Central memory CD8-positive, alpha-beta T cell (primary cell): ENCODE data around the gene YKT6.
"Not testable (repeated sequence)": the region's sequence is repeated elsewhere in the genome, so short reads cannot be mapped to it uniquely, and the experiment has no call there.

Experiments used
- ATAC-seq: fragments of 150-1000 bp; cut with Tn5 transposase; replicated peaks from 2 replicates; pipeline ENCODE4 v1.10.0; 2022; ENCODE audit warnings: mild to moderate bottlenecking, moderate FRiP score, moderate number of reproducible peaks; ENCODE audit not compliant: poor library complexity, severe bottlenecking; ENCODE audit errors: extremely low read depth
- DNase-seq, 2 donors: peaks; one replicate each; pipeline ENCODE4 v3.0.0; 2021; ENCODE audit warnings: low spot score in 2 of 2
- H3K27ac Mint-ChIP-seq: one replicate; pipeline ENCODE4 v1.8.0; 2022; ENCODE audit warnings: low read depth, mild to moderate bottlenecking, moderate library complexity, mixed read lengths
- H3K27me3 Mint-ChIP-seq: one replicate; pipeline ENCODE4 v1.8.0; 2022; ENCODE audit warnings: mixed read lengths
- H3K36me3 Mint-ChIP-seq: one replicate; pipeline ENCODE4 v1.8.0; 2022; ENCODE audit warnings: mild to moderate bottlenecking, moderate library complexity, mixed read lengths; ENCODE audit not compliant: insufficient read depth
- H3K4me1 Mint-ChIP-seq: one replicate; pipeline ENCODE4 v1.8.0; 2022; ENCODE audit warnings: mixed read lengths
- H3K4me3 Mint-ChIP-seq: one replicate; pipeline ENCODE4 v1.8.0; 2022; ENCODE audit warnings: mild to moderate bottlenecking, moderate library complexity, mixed read lengths
- H3K9me3 Mint-ChIP-seq: one replicate; pipeline ENCODE4 v1.8.0; 2022; ENCODE audit warnings: mixed read lengths

YKT6 gene

DNA sequence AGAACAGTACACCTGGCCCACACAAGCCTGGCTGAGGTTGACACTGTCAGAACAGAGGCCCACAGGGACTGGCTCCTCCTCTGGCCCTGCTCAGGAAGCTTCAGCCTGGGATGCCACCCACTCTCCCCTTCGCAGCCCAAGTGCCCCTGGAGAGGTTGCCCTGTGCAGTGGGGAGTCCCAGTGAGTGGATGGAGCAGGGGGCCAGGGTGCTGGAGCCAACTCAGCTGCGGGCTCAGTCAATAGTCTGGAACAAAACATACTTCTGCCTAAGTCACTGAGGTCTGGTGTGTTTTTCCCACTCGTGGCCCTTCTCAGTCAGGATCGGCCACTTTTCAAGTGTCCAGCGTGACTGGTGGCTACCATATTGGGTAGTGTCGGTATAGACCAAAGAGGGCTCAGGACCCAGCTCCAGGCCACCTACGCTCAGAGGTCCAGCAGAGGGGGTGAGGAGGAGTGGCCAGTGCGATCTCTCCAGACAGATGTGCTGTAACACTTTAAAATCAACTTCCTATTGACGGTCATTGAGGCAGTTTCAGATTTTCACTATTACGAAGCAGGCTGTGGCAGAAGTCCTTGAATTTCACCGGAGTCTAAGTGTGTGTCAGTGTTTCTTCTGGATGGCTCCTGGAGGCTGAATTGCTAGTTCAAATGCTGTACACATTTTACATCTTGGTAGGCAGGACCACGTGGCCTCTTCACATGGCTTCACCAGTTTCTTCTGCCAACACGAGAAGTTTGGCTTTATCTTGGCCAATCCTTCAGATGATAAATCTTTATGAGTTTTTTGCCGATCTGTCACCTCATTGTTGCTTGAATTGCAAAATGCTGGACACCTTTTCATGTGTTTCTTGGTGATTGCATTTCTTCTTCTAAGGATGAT lies 10.5 kb upstream of the YKT6 start:
- no peaks in the 10 kb centered on the region for H3K9me3 Mint-ChIP-seq
- H3K4me1 Mint-ChIP-seq, result no peaks in the 10 kb centered on the region
- ATAC-seq (no peak), DNase-seq (no peak)
- peaks cover 43% of the 10 kb centered on the region for H3K27me3 Mint-ChIP-seq
- no peak overlapping the region for H3K4me3 Mint-ChIP-seq
- H3K27ac Mint-ChIP-seq, result no peak overlapping the region
- no peaks in the 10 kb centered on the region for H3K36me3 Mint-ChIP-seq

DNA sequence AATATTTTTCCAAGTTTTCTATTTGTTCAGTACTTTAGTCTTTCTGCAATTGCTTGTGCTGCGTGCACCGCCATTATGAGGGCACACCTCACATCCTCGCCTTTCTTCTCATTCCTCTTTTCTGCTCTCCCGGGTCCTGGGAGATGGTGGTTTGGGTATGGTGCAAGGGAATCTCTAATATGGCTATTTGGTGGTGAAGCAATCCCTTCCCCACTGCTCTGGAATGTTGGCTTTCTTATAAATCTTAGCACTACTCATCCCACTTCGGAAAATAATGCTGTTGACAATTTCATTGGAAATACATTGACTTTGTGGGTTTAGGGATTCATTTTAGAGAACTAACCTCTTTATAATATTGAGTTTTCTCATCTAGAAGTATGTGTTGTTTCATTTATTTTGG lies 9.6 kb upstream of the YKT6 start:
- no peak overlapping the region for H3K27ac Mint-ChIP-seq

DNA sequence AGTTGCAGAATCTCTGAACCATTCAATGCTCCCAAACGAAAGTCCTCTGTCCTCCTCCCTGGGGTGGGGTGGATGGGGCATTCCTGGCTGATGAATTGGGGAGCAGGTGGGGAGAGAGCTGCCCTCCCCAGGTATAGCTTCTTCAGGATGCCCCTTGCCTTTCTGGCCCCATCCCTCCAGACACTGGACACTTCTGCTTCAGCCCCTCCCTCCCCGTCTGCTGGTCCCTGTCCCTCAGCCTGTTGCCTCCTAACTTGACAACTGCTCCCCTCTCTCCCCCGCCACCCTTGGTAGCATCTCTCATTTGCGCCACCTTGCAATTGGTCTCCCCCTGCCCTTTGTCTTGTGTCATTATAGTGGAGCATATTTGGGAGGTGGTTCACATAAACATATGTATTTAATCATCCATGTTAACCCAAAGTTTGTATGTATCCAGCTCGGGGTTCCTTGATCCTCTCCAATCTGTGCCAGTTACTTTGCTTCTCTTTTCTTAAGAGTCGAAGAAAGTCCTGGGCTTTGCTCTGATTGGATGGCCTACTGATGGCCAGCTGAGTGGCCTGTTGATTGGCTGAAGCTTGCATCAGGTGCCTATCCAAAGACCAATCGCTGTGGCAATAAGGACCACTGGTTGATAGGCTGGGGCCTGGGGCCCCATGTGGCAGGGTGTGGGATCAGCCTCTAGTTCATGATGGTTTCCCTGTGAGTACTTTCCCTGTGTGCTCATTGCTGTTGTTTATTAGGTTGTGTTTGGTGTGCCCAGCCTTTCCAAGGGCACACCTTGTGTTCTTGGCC lies 7.6 kb upstream of the YKT6 start:
- Mint-ChIP-seq H3K27me3 (peaks cover 55% of the 10 kb centered on the region), H3K9me3 (no peaks in the 10 kb centered on the region), H3K4me3 (no peak overlapping the region), H3K36me3 (no peaks in the 10 kb centered on the region), H3K4me1 (no peaks in the 10 kb centered on the region), H3K27ac (no peak overlapping the region)
- ATAC-seq, result no peak
- DNase-seq, result no peak

More for the DNA sequence above, 9.6 kb upstream of the YKT6 start:
- H3K9me3 Mint-ChIP-seq, result no peaks in the 10 kb centered on the region
- no peak overlapping the region for H3K4me3 Mint-ChIP-seq
- DNase-seq (no peak), ATAC-seq (no peak)
- no peaks in the 10 kb centered on the region for H3K36me3 Mint-ChIP-seq
- no peaks in the 10 kb centered on the region for H3K4me1 Mint-ChIP-seq
- H3K27me3 Mint-ChIP-seq, result peaks cover 43% of the 10 kb centered on the region

DNA sequence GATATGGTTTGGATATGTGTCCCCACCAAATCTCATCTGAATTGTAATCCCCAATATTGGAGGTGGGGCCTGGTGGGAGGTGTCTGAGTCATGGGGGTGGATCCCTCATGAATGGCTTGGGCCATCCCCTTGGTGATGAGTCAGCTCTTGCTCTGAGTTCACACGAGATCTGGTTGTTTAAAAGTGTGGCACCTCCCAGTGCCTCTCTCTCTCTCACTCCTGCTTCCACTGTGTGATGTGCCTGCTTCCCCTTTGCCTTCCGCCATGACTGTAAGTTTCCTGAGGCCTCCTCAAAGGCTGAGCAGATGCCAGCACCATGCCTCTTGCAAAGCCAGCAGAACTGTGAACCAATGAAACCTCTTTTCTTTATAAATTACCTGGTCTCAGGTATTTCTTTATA lies 6.7 kb upstream of the YKT6 start:
- Mint-ChIP-seq H3K36me3 (no peaks in the 10 kb centered on the region), H3K27me3 (peaks cover 55% of the 10 kb centered on the region), H3K4me3 (no peak overlapping the region), H3K27ac (no peak overlapping the region), H3K9me3 (no peaks in the 10 kb centered on the region), H3K4me1 (no peaks in the 10 kb centered on the region)
- DNase-seq, result no peak
- no peak for ATAC-seq

DNA sequence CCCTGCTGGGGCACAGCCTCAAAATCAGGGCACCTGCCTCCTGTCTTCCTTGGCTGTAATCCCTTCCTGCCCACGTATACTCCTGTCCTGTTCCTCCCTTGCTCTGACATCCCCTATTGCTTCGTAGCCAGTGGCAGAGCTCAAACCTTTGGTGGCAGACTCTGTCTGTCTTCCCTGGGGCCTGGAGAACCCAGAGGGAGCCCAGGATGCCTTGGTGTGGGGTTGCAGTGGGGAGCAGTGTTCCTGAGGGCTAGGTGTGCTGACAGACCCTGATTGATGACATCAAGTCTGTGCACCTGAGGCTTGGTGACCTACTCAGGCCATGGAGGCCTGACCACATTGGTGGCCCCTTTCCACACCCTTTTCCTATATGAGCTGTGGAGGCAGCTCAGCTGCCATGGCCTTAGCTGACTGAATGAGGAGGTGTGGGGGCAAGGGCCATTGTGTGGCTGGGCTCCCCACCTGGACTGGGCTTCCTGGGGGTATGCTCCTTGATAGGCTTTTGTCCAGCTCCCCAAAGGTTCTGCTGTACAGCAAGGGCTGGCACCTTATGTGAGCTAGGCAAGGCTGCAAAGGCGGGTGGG lies 6.1 kb upstream of the YKT6 start:
- Mint-ChIP-seq H3K36me3 (no peaks in the 10 kb centered on the region), H3K4me3 (no peak overlapping the region), H3K27me3 (peaks cover 55% of the 10 kb centered on the region)

DNA sequence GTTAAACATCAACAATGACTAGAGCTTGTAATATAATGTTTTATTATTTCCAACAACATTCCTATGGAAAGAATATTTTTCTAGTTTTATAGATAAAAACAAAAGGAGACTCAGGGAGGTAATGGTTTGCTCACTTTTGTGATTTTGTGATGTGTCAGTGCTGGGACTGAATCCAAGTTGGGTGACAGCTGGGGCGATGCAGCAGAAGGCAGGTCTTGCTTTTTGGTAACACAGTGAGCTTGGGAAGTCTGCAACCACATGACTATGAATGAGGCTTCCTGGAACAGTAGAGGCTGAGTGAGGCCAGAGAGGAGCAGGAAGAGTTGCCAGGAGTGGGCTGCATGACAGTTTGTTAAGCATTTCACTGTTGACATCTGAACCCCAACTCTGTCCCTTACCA lies 4.9 kb upstream of the YKT6 start:
- DNase-seq, result no peak
- ATAC-seq, result no peak
- Mint-ChIP-seq H3K27me3 (peaks cover 46% of the 10 kb centered on the region), H3K9me3 (no peaks in the 10 kb centered on the region), H3K27ac (no peak overlapping the region), H3K4me1 (no peaks in the 10 kb centered on the region), H3K4me3 (no peak overlapping the region), H3K36me3 (no peaks in the 10 kb centered on the region)

More for the DNA sequence above, 6.1 kb upstream of the YKT6 start:
- no peaks in the 10 kb centered on the region for H3K4me1 Mint-ChIP-seq
- ATAC-seq (no peak), DNase-seq (no peak)
- no peak overlapping the region for H3K27ac Mint-ChIP-seq
- H3K9me3 Mint-ChIP-seq, result no peaks in the 10 kb centered on the region

DNA sequence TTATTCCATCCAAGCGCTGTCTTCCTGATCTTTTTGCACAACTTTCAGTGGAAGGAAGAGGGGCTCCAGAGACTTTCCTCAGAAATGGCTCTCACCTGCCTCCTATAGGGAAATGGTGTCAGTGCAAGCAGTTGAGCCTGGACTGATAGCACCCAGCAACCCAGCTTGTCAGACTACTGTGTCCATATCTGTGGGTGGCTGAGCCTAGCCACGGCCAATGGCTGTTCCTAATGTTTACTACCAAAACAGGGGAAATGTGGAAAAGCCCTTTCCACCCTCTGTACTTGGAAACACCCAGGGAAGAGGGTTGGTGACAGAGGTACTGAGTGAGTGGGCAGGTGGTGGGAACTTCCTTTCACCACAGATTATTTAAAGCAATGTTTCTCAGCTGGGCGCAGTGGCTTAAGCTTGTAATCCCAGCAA lies 4.3 kb upstream of the YKT6 start:
- no peak overlapping the region for H3K4me3 Mint-ChIP-seq
- H3K36me3 Mint-ChIP-seq, result no peaks in the 10 kb centered on the region
- no peak overlapping the region for H3K27ac Mint-ChIP-seq
- H3K9me3 Mint-ChIP-seq, result no peaks in the 10 kb centered on the region
- DNase-seq (no peak), ATAC-seq (no peak)
- H3K4me1 Mint-ChIP-seq, result peaks cover 1% of the 10 kb centered on the region
- peaks cover 41% of the 10 kb centered on the region for H3K27me3 Mint-ChIP-seq

DNA sequence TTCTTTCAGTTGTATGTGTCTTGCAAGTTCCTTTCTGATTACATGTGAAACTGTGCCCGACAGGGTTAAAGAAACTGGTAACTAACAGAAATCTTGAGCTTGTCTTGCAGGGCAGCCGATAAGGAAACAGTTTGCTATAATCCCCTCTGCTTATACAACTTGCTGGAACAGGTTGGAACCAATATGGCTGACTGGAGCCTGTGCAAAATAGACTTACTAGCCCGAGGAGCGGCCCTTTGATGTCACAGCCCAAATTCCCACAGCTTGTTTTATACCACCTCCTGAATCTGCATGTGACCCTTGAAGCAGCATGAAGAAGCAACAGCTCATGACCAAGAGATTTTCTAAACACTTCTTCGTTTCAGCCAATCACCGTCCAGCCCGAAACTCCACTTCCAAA lies 3.3 kb upstream of the YKT6 start:
- no peak for DNase-seq
- H3K9me3 Mint-ChIP-seq, result no peaks in the 10 kb centered on the region
- peaks cover 11% of the 10 kb centered on the region for H3K4me1 Mint-ChIP-seq
- H3K4me3 Mint-ChIP-seq, result no peak overlapping the region
- no peak overlapping the region for H3K27ac Mint-ChIP-seq
- ATAC-seq, result no peak
- no peaks in the 10 kb centered on the region for H3K36me3 Mint-ChIP-seq
- H3K27me3 Mint-ChIP-seq, result peaks cover 33% of the 10 kb centered on the region

DNA sequence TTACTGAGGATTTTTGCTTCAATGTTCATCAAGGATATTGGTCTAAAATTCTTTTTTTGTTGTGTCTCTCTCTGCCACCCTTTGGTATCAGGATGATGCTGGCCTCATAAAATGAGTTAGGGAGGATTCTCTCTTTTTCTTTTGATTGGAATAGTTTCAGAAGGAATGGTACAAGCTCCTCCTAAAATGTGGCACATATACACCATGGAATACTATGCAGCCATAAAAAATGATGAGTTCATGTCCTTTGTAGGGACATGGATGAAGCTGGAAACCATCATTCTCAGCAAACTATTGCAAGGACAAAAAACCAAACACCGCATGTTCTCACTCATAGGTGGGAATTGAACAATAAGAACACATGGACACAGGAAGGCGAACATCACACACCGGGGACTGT lies 615 bp upstream of the YKT6 start:
- DNase-seq, H3K9me3 Mint-ChIP-seq, H3K27ac Mint-ChIP-seq, H3K36me3 Mint-ChIP-seq, ATAC-seq: not testable (repeated sequence)
- Mint-ChIP-seq H3K4me3 (peak overlapping the region; percentile 80), H3K4me1 (peaks cover 31% of the 10 kb centered on the region), H3K27me3 (peaks cover 12% of the 10 kb centered on the region)

DNA sequence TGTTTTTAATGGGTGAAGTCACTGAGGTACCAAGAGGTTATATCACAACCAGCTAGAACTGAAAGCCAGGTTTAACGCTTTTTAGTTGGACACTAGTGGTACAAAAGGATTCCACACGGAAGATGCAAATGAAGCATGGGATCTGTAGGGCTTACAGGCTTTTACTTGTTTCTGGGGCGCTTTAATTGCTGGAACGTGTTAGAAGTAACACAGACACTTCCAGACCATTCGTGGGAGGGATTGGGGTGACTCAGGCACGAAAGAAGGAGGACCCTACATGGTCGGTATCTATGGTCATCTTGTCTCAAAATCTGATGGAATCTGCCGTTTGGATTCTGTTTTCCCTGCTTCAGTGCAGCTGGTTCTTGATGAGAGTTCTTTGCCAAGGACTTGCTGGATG lies 1.0 kb downstream of the YKT6 start:
- peaks cover 40% of the 10 kb centered on the region for H3K4me1 Mint-ChIP-seq
- peaks cover 12% of the 10 kb centered on the region for H3K27me3 Mint-ChIP-seq
- H3K27ac Mint-ChIP-seq, result no peak overlapping the region
- no peak for DNase-seq
- peaks cover 15% of the 10 kb centered on the region for H3K36me3 Mint-ChIP-seq
- peak overlapping the region; percentile 80 for H3K4me3 Mint-ChIP-seq
- H3K9me3 Mint-ChIP-seq, result no peaks in the 10 kb centered on the region
- ATAC-seq, result no peak

DNA sequence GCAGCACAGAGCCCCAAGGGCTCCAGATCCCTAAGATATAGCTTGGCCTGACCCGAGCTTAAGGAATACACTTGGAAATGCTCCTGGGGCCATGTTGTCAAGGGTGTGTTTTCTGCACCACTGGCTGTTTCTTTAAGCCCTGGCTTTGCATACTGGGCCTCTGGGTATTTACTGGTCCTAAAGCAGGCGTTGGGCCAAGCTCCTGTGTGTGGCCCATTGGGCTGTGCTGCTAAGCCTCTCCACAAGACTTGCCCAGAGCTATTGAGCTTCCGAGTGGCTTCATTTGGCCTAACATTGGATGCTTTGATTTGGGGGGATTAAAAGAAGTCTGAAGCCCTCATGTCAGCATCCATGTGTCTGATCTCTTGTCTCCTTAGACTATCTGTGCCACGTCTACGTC lies 5.2 kb downstream of the YKT6 start:
- no peak for ATAC-seq
- no peak for DNase-seq
- H3K27me3 Mint-ChIP-seq, result no peaks in the 10 kb centered on the region
- no peaks in the 10 kb centered on the region for H3K9me3 Mint-ChIP-seq
- no peak overlapping the region for H3K27ac Mint-ChIP-seq
- no peak overlapping the region for H3K4me3 Mint-ChIP-seq
- H3K4me1 Mint-ChIP-seq, result peaks cover 41% of the 10 kb centered on the region
- peaks cover 47% of the 10 kb centered on the region for H3K36me3 Mint-ChIP-seq

DNA sequence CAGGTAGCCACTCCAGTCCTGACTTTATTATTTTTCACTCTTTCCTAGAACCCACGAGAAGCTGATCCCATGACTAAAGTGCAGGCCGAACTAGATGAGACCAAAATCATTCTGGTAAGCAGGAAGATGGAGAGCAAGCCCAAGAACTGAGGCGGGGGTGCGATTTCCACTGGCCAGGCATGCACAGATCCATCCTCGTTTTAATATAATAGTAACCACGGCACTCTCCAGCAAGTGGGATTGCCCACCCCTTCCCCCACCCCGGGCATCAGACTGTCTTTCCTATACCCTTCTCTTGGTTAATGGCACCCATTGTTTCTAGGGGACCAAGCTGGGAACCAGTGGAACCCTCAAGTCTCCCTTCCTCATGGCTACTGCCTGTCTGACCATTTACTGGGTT lies 7.3 kb downstream of the YKT6 start:
- Mint-ChIP-seq H3K4me1 (peaks cover 25% of the 10 kb centered on the region), H3K4me3 (no peak overlapping the region), H3K27me3 (no peaks in the 10 kb centered on the region), H3K9me3 (no peaks in the 10 kb centered on the region), H3K36me3 (peaks cover 59% of the 10 kb centered on the region), H3K27ac (no peak overlapping the region)
- no peak for DNase-seq
- no peak for ATAC-seq
